ENCODE data around the gene CCDC27. TPM values are rescaled to one million over a fixed set of nuclear protein-coding genes. Genes with fewer than 3 reads are reported as not detected.

The CCDC27 gene
- total RNA-seq, 1 donor from 2014 or later = not detected

DNA sequence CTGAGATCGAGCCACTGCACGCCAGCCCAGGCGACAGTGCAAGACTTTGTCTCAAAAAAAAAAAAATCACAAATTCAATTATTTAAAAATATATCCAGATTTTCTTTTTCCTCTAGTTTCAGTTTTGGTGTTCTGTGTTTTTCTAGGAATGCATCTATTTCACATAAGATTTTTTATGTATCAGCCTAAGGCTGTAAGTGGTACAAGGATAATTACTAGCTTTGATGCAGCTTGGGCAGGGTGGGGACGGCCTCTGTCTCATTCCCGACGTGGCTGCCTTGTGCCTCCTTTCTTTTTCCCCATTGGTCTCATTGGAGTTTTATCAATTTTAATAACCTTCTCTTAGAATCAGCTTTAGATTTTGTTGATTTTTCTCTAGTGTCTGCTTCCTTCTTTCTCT is 6.9 kb downstream of the CCDC27 start:
- Histone ChIP-seq H3K36me3 (no peaks in the 10 kb centered on the region), H3K4me1 (no peaks in the 10 kb centered on the region), H3K27ac (no peak overlapping the region), H3K4me3 (no peak overlapping the region), H3K27me3 (peaks cover 6% of the 10 kb centered on the region), H3K9me3 (no peaks in the 10 kb centered on the region)
- TF ChIP-seq, protein P1, sequence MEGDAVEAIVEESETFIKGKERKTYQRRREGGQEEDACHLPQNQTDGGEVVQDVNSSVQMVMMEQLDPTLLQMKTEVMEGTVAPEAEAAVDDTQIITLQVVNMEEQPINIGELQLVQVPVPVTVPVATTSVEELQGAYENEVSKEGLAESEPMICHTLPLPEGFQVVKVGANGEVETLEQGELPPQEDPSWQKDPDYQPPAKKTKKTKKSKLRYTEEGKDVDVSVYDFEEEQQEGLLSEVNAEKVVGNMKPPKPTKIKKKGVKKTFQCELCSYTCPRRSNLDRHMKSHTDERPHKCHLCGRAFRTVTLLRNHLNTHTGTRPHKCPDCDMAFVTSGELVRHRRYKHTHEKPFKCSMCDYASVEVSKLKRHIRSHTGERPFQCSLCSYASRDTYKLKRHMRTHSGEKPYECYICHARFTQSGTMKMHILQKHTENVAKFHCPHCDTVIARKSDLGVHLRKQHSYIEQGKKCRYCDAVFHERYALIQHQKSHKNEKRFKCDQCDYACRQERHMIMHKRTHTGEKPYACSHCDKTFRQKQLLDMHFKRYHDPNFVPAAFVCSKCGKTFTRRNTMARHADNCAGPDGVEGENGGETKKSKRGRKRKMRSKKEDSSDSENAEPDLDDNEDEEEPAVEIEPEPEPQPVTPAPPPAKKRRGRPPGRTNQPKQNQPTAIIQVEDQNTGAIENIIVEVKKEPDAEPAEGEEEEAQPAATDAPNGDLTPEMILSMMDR (IDR thresholded peaks at IDR 0.05) = no peak
- no peak for DNase-seq (ENCODE audit: low spot score in 2 of 2)
- intact Hi-C loops (cut with DNase I) = no loop called here

DNA sequence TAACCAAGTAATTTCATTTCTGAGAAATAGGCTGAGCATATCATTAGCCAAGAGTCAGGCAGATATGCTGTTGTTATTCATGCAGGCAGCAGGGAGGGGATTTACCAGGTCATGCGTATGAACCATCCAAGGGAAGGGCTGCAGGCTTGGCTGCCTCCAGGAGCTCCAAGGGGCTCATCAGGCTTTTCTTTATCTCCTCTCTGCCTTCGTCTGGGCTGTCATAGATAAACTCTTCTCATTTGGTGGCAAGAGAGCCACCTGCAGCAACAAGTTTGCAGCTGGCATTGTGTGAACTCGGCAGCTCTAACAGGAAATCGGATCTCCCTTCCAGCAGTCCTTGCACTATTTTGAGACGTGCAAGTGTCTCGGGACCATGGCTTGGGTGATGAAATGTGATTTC is 7.5 kb downstream of the CCDC27 start:
- H3K27me3 ChIP-seq = peaks cover 6% of the 10 kb centered on the region
- no peaks in the 10 kb centered on the region for H3K9me3 ChIP-seq
- TF ChIP-seq, protein P1 (IDR thresholded peaks at IDR 0.05) = no peak
- intact Hi-C loops (cut with DNase I) = no loop called here
- H3K36me3 ChIP-seq = no peaks in the 10 kb centered on the region
- no peak overlapping the region for H3K27ac ChIP-seq
- no peak overlapping the region for H3K4me3 ChIP-seq
- DNase-seq (ENCODE audit: low spot score in 2 of 2) = no peak
- H3K4me1 ChIP-seq = no peaks in the 10 kb centered on the region

DNA sequence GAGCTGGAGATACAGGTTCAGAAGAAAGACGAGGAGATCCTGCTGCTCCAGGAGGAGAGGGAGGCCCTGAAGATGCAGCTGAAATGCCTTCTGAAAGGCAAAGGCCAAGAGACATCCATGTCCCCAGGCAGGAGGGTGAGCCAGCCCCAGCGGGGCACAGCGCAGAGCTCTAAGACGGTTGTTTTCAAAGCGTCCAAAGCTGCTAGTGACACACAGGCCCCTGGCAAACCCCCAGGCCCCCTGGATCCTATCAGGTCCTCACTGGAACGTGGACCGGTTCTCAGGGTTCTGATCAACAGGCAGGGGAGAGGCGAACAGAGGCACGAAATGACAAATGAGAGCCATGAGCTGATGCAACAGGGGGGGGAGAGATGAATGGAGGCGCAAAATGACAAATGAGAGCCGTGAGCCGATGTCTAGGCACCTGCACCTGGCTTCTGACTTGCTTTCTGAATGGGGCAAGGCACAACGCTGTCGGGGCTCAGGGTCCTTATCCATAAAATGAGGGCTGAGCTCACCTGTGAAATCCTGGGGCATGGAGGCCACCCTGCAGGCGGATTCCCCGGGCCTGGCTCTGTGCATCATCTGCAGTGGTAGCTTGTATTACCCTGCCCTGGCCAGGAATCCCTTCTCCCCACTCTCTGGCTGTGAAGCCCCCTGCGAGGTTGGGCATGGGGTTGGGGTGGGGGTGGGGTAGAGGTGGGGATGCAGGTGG is 9.2 kb downstream of the CCDC27 start:
- intact Hi-C loops (cut with DNase I) = no loop called here
- Histone ChIP-seq H3K27ac (no peak overlapping the region), H3K27me3 (peaks cover 6% of the 10 kb centered on the region), H3K4me1 (no peaks in the 10 kb centered on the region), H3K36me3 (no peaks in the 10 kb centered on the region), H3K4me3 (no peak overlapping the region), H3K9me3 (no peaks in the 10 kb centered on the region)
- DNase-seq (ENCODE audit: low spot score in 2 of 2) = no peak
- TF ChIP-seq, protein P1 (IDR thresholded peaks at IDR 0.05) = no peak

DNA sequence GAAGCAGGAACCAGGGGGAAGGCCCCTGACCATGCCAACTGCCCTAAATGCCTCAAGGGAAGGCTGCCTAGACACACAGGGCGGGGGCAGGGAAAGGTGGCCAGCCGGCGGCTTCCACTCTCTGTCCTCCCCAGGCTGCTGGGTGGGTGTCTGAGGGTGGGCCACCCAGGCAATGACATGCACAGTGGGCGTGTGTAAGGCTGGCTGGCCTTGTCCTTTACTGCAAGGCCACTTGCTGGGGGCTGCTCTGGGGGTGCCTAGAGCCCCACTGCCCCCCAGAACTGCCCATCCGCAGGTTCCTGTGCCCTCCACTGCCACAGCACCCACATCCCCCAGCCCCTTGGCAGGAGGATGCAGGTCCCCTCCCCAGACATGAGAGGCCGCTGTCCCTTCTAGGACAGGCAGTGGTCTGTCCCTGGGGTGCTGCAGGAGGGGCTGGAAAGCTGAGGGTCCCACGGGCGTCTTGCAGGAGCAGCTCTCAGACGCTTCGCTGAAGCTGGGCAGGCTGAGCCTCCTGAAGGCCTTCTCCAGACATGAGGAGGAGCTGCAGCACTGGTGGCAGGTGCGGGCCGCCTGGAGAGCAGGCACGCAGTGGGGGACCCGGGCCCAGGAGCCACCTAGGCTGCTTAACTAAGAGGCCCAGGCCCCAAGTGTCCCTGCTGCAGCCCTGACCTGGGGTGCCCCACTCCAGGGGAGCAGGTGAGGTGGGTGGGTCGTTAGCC is 10.1 kb downstream of the CCDC27 start:
- Histone ChIP-seq H3K27me3 (peaks cover 6% of the 10 kb centered on the region), H3K27ac (no peak overlapping the region), H3K4me3 (no peak overlapping the region), H3K36me3 (no peaks in the 10 kb centered on the region), H3K9me3 (no peaks in the 10 kb centered on the region), H3K4me1 (no peaks in the 10 kb centered on the region)
- DNase-seq (ENCODE audit: low spot score in 2 of 2) = no peak
- intact Hi-C loops (cut with DNase I) = no loop called here
- TF ChIP-seq, protein P1 (IDR thresholded peaks at IDR 0.05) = no peak

DNA sequence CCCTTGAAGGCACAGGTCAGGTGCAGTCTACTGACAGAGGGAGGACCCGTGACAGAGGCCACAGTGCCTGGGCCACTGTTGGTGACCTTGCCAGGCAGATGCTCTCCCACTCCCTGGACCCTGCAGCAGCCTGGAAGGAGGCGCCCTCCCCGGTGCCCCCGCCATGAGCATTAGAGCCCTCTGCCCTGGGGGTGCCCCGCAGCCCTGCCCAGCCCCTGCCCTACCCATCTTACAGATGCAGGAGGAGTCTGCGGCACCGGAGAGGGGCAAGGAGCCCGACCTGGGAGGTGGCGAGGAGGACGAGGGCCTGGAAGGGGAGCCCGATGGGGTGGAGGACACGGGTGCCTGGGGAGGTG is 10.6 kb downstream of the CCDC27 start:
- Histone ChIP-seq H3K27me3 (peaks cover 6% of the 10 kb centered on the region), H3K27ac (no peak overlapping the region), H3K4me3 (no peak overlapping the region), H3K36me3 (no peaks in the 10 kb centered on the region), H3K4me1 (no peaks in the 10 kb centered on the region), H3K9me3 (no peaks in the 10 kb centered on the region)
- intact Hi-C loops (cut with DNase I) = no loop called here
- DNase-seq (ENCODE audit: low spot score in 2 of 2) = no peak
- TF ChIP-seq, protein P1 (IDR thresholded peaks at IDR 0.05) = no peak

Data from ascending aorta (tissue), 2 donors.